ENCODE measurements around the gene ACSS2.

ACSS2 gene, protein sequence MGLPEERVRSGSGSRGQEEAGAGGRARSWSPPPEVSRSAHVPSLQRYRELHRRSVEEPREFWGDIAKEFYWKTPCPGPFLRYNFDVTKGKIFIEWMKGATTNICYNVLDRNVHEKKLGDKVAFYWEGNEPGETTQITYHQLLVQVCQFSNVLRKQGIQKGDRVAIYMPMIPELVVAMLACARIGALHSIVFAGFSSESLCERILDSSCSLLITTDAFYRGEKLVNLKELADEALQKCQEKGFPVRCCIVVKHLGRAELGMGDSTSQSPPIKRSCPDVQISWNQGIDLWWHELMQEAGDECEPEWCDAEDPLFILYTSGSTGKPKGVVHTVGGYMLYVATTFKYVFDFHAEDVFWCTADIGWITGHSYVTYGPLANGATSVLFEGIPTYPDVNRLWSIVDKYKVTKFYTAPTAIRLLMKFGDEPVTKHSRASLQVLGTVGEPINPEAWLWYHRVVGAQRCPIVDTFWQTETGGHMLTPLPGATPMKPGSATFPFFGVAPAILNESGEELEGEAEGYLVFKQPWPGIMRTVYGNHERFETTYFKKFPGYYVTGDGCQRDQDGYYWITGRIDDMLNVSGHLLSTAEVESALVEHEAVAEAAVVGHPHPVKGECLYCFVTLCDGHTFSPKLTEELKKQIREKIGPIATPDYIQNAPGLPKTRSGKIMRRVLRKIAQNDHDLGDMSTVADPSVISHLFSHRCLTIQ

DNA sequence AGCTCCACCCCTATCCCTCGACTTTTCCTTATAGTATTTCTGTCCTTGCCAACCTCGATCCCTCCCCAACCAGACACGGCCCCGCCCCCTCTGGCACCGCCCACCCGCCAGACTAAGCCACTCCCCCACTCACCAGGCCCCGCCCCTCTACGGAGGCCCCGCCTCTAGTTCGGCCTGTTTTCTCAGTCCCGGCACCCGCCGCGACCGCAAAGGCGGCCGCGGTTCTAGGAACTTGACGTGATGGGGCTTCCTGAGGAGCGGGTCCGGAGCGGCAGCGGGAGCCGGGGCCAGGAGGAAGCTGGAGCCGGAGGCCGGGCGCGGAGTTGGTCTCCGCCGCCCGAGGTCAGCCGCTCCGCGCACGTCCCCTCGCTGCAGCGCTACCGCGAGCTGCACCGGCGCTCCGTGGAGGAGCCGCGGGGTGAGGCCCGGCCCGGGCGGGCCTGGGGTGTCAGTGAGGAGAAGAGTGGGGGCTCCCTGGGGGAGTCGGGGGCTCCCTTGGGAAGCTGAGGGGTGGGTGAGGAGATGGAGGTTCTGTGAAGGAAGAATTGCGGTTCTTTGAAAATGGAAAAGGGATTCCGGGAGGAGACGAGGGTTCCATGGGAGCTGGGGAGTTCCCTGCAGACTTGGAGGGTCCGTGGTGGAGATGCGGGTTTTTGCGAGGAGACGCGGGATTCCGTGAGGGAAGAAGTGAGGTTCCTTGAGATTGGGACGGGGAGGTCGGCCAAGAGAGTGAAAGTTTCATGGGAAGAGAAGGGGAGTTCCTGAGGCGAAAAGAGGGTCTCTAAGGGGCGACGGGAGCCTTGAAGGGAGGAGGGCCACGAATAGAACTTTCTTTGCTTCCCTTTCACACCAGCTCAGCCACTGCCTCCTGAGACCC lies at the start of gene ACSS2:
Gene ACSS2 (plus strand): TSS at position 207 of the 877 bp plus-strand sequence. CDS start 34 bp downstream, at position 241.
- peak; percentile 90 for DNase-seq (ENCODE audit: low read depth)

DNA sequence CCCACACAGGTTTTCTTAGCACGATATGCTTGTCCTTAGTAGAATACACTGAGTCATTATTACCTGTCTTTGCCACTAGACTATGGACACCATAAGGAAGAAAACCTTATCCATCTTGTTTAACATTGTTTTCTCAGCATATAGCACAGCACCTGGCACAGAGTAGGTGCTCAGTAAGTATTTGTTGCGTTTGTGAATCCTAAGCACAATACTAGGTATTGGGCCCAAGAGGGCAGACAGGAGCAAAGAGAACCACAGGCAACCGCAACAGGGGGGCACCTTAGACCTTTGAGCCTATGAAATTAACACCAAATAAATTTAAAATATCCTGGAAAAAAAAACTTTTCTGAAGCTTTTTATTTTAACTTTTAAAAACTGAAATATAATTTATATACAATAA lies 47.2 kb upstream of the ACSS2 start:
- DNase-seq (ENCODE audit: low read depth) = no peak

DNA sequence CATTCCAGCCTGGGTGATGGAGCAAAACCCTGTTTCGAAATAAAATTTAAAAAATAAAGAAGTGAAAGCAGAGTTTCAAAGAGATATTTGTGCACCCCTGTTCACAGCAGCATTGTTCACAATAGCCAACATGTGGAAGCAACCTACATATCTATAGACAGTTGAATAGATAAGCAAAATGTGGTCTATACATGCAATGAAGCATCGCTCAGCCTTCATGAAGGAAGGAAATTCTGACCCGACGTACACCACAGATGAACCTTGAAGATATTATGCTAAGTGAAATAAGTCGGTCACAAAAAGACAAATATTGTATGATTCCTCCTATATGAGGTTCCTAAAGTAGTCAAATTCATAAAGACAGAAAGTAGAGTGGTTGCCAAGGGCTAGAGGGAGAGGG lies 44.5 kb upstream of the ACSS2 start:
- no peak for DNase-seq (ENCODE audit: low read depth)

DNA sequence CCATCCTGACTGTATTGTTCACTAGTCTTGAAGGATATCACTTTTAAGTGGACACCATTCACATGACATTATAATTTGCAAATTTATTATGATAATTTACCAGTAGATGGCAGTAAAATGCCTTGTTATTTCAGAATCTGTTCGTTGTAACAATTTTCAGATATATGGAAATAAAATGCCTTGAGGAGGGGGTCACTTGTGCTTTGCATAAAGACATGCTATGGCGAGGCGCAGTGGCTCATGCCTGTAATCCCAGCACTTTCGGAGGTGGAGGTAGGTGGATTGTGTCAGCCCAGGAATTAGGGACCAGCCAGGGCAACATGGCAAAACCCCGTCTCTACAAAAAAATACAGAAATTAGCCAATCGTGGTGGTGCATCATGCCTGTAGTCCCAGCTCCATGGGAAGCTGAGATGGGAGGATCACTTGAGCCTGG lies 41.9 kb upstream of the ACSS2 start:
- no peak for DNase-seq (ENCODE audit: low read depth)

DNA sequence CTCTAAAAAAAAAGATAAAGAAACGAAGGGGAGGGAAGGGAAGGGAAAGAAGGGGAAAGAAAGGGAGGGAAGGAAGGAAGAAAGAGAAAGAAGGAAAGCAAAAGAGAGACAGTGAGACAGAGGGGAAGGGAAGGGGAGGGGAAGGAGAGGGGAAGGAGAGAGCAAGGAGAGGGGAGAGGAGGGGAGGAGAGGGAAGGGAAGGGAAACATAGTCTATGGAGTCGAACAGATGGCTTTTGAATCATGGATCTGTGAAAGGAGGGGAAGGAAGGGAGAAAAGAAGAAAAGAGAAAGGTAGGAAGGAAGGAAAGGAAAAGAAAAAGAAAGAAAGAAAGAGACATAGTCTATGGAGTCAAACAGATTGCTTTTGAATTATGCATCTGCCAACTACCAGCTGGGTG lies 34.3 kb upstream of the ACSS2 start:
- DNase-seq (ENCODE audit: low read depth) = no peak

DNA sequence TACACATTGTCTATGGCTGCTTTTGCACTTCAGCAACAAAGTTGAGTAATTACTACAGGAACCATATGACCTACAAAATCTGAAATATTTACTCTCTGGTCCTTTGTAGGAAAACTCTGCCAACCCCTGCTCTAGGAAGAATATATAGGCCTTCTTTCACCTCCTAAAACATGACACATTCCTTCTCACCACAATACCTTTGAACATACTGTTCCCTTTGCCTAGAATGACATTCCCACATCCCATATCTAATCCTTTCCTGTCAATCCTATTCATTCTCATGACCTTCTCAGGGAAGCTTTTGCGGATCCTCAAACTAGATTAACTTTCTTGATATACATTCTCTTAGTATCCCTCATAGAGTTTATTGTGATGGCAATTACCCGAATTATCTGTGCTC lies 33.0 kb upstream of the ACSS2 start:
- DNase-seq (ENCODE audit: low read depth) = no peak

DNA sequence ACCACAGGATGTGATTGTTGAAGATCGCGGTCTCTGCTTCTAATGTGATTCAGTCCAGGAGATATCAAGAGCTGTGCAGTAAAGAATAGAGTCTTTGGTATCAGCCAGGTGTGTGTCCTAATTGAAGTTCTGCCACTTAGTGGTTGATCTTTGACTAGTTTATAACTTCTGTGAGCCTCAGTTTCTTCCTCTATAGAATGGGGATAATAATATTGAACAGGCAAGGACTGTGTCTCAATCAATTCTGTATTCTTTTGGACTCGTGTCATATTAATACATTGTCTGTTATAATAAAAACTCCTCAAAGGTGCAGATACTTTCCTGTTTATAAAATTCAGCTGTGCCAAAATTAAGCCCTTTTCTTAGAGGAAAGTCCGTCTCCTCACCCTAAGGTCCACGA lies 27.8 kb upstream of the ACSS2 start:
- no peak for DNase-seq (ENCODE audit: low read depth)

DNA sequence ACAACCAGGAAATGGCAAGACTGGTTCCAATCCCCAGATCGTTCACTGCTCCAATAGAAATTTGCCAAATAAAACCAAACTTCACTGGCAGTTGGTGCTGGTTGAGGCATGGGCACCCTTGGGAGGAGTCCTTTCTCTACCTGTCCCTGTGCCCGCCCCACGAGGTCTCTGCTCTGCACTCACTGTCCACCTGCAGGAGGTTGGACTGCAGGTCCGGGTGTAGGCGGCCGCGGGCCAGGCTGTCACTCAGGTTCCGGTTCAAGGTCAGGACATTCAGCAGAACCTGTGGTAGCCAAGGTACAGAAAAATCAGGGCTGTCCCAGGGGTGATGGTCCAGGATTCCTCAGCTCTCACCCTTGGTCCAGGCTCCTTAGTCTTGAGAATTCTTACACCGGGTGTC lies 26.6 kb upstream of the ACSS2 start:
- DNase-seq (ENCODE audit: low read depth) = no peak

DNA sequence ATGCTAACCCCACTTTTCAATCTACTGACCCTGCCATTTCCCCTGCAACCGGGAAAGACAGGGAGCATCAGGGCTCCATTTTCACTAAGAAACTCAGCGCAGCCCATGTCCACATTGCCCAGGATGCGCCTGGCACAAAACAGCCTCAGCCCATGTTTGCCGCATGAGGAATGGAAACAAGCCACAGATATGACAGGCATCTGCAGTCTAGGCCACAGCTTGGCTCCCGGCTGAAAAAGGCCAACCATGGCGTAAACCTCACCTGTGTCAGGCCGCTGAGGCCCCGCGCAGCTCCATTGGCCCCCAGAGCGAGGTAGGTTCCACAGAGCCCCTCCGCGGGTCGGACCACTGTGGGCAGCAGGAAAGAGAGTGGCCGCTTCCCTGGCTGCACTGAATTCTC lies 25.4 kb upstream of the ACSS2 start:
- no peak for DNase-seq (ENCODE audit: low read depth)

DNA sequence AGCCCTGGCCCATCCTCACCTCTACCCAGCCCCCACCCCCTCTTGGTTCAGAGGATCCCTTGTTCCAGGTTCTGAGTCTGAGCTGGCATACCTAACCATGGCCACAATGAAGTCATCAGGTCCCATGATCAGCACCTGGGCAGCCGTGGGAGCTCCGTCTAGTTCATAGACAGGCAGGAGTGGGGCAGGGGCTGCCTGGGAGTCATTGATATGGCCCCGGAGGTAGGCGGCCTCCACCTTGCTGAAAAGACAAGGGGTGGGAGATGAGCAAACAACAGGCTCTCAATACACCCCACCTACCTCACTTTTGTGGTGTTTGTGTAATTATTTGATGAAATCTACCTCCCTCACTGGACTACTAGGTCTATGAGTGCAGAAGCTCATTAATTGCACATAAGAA lies 24.1 kb upstream of the ACSS2 start:
- DNase-seq (ENCODE audit: low read depth) = no peak

DNA sequence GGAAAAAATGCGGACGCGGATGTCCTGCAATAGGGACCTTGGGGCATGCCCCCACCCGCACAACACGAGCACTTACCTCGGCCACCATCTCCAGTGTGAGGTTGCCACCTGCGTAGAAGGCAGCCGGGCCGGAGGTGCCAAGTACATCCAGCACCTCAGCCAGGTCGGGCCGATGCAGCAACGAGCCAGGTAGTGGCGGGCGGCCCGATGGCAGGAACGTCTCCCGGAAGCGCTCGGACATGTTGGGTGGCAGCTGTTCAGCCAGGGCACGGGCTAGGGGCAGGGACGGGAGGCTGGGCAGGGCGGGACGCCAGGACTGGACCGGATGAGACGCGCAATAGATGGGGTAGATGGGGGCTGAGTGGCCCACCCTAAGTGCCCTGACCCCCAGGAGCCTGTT lies 17.0 kb upstream of the ACSS2 start:
- DNase-seq (ENCODE audit: low read depth) = no peak

DNA sequence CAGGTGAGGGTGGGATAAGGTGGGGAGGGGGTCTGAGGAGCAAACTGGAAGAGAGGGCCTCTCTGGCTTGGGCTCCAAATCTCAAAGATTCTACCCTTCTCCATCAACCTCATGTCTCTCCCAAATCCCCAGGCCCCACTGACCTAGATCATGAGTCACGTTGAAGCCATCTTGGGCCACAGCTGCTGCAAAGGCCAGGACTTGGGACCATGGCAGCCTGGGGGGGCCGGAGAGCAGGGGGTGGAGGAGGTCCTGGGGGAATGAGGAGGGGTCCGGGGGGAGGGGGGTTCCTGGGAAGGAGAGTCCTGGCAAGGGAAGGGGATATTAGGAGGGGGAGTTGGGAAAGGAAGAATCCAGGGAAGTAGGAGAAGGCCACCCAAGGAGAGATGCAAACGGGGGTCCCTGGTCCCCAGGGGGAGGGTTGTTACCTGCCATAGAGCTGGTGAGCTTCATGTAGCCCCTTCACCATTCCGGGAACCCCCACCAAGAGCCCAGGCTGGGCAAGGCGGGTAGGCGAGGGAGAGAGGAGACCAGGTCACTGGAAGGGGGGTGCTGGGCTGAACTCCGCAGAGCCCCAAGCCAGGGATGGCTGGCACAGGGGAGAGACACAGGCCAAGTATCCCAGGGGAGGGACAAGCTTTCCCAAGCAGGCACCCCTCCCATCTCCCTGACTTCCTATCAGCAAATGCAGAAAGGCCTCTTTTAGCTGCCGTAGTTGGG lies 16.4 kb upstream of the ACSS2 start:
- no peak for DNase-seq (ENCODE audit: low read depth)

DNA sequence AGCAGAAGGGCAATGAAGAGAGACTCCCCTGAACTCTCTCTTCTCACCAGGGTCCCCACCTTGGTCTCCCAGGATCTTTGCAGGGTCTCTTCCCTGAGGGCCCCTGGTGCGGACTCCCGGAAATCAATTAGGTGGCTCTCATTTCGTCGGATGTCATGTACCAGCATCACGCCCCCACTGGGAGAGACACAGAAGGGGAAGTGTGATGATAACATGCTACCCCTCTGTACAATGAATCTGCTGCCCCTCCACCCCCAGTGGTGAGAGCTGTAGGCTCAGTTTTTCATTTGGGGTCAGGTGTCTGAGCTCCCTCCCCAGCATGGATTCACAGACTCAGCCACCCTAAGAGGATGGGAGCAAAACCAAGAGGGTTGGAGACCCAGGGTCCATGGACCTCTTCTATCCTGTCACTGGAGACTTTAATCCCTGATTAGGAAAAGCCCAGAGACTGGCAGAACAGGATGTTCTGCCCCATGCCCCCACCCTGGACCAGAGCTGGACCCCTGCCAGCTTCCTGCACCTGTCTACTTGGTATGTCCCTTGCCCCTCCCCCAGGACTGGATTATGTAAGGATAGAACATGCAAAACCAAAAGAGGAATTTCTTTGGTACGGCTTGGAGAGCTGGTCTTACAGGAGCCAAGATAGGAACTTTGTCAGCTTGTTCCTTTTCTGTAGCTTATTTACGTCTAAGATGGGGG lies 14.9 kb upstream of the ACSS2 start:
- DNase-seq (ENCODE audit: low read depth) = no peak

DNA sequence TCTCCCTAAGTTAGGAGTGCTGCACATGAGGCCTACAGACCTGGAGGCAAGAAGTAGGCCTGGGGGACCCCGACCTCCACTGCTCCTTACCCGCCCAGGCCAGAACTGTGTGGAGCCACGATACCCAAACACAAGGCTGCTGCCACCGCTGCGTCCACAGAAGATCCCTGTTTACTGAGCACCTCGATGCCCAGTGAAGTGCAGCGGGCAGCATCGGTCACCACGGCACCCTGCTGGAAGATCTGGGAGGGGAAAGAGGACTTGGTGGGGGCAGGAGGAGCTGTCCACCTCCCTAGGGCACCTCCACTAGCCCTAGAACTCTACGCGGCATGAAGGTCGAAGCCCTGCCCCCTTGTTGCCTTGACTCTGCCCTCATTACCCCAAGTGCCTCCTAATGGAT lies 13.7 kb upstream of the ACSS2 start:
- DNase-seq (ENCODE audit: low read depth) = no peak

DNA sequence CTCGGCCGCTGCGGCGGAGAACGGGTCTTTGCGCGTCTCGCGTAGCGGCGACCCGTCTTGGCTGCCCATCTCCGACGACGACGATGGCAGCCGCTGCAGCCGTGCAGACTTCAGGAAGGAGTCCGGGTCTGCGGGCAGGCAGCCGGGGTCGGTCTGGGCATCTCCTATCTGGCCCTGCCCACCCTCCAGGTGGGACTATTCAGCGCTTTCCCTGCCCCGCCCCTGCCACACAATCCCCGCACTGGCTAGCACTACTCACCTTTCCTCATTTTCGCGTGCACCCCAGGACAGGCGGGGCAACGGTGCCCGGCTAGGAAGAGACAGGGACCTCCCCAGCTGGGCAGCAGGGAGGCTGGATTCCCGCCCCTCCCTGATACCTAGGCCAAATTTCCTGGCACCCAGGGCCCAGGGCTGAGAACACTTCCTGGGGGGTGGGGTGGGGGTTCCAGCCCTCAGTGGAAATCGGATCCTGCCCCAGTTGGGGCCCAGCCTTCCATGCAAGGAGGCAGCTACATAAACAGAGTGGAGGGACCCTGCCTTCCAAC lies 12.9 kb upstream of the ACSS2 start:
- DNase-seq (ENCODE audit: low read depth) = no peak

DNA sequence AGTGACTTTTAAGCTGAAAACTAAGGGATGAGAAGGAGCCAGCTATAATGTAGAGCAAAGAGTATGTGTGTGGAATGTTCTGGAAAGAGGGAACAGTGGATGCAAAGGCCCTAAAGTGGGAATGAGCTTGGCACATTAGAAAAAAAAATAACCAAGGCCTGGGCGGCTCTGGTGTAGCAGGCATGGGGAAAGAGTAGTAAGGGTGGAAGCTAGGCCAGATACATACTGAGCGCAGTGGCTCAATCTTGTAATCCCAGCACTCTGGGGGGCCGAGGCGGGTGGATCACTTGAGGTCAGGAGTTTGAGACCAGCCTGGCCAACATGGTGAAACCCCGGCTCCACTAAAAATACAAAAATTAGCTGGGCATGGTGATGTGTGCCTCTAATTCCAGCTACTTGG lies 12.2 kb upstream of the ACSS2 start:
- no peak for DNase-seq (ENCODE audit: low read depth)

DNA sequence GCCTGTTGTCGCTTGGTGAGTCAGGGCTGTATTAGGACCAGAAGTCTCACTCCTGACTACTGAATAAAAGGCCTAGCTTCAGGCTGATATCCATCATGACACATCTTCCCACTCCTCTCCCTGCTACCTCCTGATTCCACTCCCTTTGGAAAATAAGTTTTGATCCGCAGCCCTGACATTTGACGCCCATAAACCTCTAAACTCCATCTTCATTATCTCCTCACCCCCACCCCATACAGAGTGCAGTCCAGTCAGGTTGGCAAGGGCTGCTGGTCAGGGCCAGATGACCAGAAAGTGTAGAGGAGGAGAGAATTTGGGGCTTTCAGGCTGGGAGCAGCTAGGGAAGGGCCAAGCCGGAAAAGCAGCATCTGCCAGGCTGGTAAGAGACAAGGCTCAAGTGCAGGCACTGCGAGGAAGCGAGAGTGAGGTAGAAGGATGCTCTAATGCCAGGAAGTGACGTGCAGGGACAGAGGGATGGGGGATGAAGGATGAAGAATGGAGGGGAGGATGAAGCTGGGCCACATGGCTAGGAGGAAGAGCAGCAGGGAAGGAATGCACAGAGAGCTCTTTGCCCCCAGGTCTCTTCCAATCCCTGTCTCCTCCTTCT lies 5.0 kb upstream of the ACSS2 start:
- no peak for DNase-seq (ENCODE audit: low read depth)

DNA sequence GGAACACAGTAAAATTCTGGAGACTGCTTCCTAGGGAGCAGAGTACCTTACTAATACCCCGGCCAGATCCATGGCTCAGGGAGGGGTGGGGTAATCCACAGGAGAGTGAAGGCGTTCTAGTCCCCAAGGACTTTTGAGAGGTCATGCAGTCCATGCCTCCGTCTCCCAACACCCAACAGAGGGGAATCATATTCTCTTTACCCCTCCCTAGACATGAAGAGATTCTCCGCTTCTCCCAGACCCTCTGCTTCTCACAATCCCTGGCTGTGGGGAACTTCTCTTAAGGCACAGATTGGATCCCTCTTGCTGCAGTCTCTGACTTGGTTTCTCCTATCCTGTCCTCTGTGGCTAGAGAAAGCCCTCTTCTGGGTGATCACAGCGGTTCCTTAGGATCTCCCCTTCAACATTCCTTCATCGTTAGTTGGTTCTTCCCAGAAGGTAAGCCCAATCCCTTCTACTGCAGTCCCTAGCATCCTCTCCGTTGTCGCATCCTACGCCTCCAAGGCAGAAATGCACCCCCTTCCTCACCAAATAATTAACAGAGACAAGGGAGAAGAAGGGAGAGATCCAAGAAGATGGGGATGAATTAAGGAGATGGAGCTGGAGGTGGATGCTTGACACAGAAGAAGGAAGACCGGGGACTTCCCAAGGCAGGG lies 4.3 kb upstream of the ACSS2 start:
- no peak for DNase-seq (ENCODE audit: low read depth)

DNA sequence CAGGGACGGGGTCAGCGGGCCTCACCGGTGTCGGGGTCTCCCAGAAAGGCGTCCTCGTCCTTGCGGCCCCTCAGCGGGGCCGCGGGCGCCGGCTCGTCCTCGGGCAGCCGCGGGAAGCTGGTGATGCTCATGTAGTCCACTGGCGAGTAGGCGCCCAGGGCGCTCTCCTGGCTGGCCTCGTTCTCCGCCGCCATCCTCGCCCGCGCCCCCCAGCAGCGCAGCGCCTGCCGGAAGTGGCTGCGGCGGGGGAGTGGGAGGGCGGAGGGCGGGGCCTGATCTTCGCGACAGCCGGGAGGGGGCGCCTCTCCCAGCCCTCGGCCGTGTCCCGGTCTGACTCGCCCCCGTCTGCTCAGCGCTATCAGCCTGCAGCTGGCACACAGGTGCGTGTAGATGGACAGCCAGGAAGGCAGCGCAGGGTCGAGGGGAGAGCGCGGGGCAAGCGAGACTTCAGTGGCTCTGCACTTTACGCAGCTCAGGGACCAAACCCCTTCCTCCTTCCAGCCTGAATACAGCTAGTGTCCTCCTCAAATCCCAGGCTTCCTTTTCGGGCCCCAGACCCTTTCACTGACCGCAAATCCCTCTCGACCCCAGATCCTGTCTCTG lies 3.7 kb upstream of the ACSS2 start, which contains the start of gene GGT7:
Gene GGT7 (minus strand): TSS at position 235 of the 603 bp plus-strand sequence. CDS start 41 bp downstream, at position 194.
- peak; percentile 76 for DNase-seq (ENCODE audit: low read depth)
